Panc1 (cell line): ENCODE results near the gene LAMB4. TPM values are rescaled to one million over a fixed set of nuclear protein-coding genes. Genes with fewer than 3 reads are reported as not detected.

Source experiments
- ATAC-seq: fragments of 200-7000 bp; cut with Tn5 transposase; 2 replicates; pipeline ENCODE4 v1.9.1; 2020; ENCODE audit warnings: mild to moderate bottlenecking, moderate library complexity
- BruUV-seq: library from RNA; stranded (reverse); fragments of 400-500 nt; replicated peaks from 2 replicates; lab custom pipeline; 2021; lab: Mats Ljungman, UMichigan
- CTCF ChIA-PET: fragments of 300-600 bp; sonication (Branson Sonifier 250); formaldehyde crosslinking; loops from one replicate; lab custom pipeline; 2022; ENCODE audit warnings: antibody characterized with exemption; lab: Charles Lee
- POLR2A ChIA-PET: fragments of 300-600 bp; sonication (Branson Sonifier 250); formaldehyde crosslinking; loops from one replicate; lab custom pipeline; 2022; ENCODE audit warnings: antibody characterized with exemption; lab: Charles Lee
- DNase-seq: peaks from one replicate; pipeline ENCODE4 v3.0.0-alpha.2; 2010; ENCODE audit warnings: low read depth, low spot score
- H3K27ac ChIP-seq: 2 replicates; pipeline ENCODE4 v1.5.1; 2011; ENCODE audit warnings: mild to moderate bottlenecking, low read length, inconsistent platforms
- H3K27me3 ChIP-seq: fragments of 200-500 bp; sonication (Bioruptor generic); 2 replicates; pipeline ENCODE4 v1.6.0; 2014; ENCODE audit warnings: low read length, inconsistent platforms; ENCODE audit not compliant: control insufficient read depth, insufficient read depth
- H3K36me3 ChIP-seq: fragments of 200-500 bp; sonication (Bioruptor generic); 2 replicates; pipeline ENCODE4 v1.5.1; 2014; ENCODE audit warnings: inconsistent platforms, mild to moderate bottlenecking, low read length, moderate library complexity; ENCODE audit not compliant: control insufficient read depth, insufficient read depth
- H3K4me1 ChIP-seq: 2 replicates; pipeline ENCODE4 v1.5.1; 2011; ENCODE audit warnings: inconsistent platforms, mild to moderate bottlenecking, low read length, moderate library complexity; ENCODE audit not compliant: control insufficient read depth, insufficient read depth
- H3K4me3 ChIP-seq, 2 experiments: 2 replicates each; pipeline ENCODE4 v1.5.1; 2011 to 2012; ENCODE audit warnings: low read depth in 2 of 2, low read length in 2 of 2, mild to moderate bottlenecking in 2 of 2, inconsistent platforms in 1 of 2, moderate library complexity in 1 of 2
- H3K9me3 ChIP-seq: fragments of 200-500 bp; sonication (Bioruptor generic); 2 replicates; pipeline ENCODE4 v1.5.1; 2014; ENCODE audit warnings: low read depth, mild to moderate bottlenecking, inconsistent platforms, low read length, moderate library complexity; ENCODE audit not compliant: control insufficient read depth, insufficient read depth
- POLR2AphosphoS5 ChIP-seq: IDR thresholded peaks from 2 replicates; pipeline ENCODE4 v1.6.1; 2012; ENCODE audit warnings: mild to moderate bottlenecking, low read depth, low read length, moderate library complexity
- REST ChIP-seq, 2 experiments: IDR thresholded peaks; 2 replicates each; pipeline ENCODE4 v1.6.1; 2011 to 2012; ENCODE audit warnings: low read depth in 2 of 2, control low read depth in 1 of 2, low read length in 1 of 2, mild to moderate bottlenecking in 1 of 2, moderate library complexity in 1 of 2; ENCODE audit not compliant: insufficient read depth in 1 of 2
- SIN3A ChIP-seq: IDR thresholded peaks from 2 replicates; pipeline ENCODE4 v1.6.1; 2012; ENCODE audit warnings: low read depth, mild to moderate bottlenecking, low read length, moderate library complexity, borderline replicate concordance; ENCODE audit not compliant: insufficient read depth
- TCF7L2 ChIP-seq: IDR thresholded peaks from 2 replicates; pipeline ENCODE4 v1.6.1; 2011; ENCODE audit warnings: mild to moderate bottlenecking, low read depth, low read length, inconsistent platforms
- in situ Hi-C: cut with HindIII; loops from 2 replicates; pipeline ENCODE4 v1.10.0; 2016; ENCODE audit warnings: low sequenced_read_pairs, low pct_unique_long_range_greater_than_20kb
- intact Hi-C: fragments of 100-400 bp; cut with micrococcal nuclease; formaldehyde crosslinking; loops from one replicate; pipeline ENCODE4 v1.10.0; 2022; ENCODE audit not compliant: unreplicated experiment
- total RNA-seq: library from RNA; stranded (reverse); gene quantifications from one replicate; pipeline ENCODE4 v1.2.1, GENCODE V29; 2021; ENCODE audit not compliant: unreplicated experiment
- TF ChIP-seq, protein P1 (sequence below): fragments of 450-650 bp; IDR thresholded peaks from 2 replicates; pipeline ENCODE4 v1.5.1; 2017; ENCODE audit warnings: mild to moderate bottlenecking

The LAMB4 gene
- total RNA-seq, 1 experiment from 2014 or later = not detected

DNA sequence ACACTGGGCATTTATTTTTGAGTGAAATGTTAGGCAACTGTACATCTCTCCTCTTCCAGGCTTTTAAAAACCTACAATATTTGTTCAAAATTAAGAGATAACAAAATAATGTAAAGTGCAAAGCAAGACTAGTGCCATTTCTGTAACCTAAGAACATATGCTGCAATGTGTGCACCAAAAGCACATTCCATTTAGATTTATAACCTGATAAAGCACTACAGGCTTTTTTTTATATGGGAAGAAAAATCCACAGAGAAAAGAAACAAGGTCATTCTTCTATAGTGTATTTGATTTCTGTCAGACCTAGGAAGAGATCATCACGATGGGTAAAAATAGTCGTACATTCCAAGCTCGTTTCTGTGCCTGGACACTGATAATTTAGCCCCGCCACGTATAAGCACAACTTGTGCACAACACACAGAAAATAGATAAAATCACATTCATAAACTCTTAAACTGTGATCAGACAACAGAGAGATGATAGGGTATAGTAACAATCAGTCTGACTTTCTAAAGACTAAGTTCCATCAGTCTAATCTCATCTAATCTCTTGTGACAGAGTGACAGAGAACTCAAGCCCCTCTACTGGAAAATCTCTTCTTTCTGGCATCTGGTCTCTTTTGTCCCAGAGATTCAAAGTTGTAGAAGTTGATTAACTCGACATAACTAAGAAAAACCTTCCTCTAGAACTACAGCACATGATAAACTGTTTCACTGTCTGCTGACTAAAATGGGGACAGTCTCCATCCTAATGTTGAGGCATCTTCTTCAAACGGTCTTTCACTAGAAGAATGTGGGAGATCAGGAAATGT lies 133.9 kb downstream of the LAMB4 start:
- in situ Hi-C loops (no loop called here), intact Hi-C loops (loop anchor here (5.0 kb wide), 1 partner anchor 151 kb away; no protein-coding TSS in a partner anchor)
- H3K27me3 ChIP-seq = no peaks in the 10 kb centered on the region
- H3K4me1 ChIP-seq = peaks cover 75% of the 10 kb centered on the region
- ChIA-PET POLR2A (no interaction called here), CTCF (interaction anchor here (0.9 kb wide), 1 partner anchor 149 kb away, joined by 11 read pairs; no protein-coding TSS in a partner anchor)
- H3K36me3 ChIP-seq = peaks cover 28% of the 10 kb centered on the region; the same call in 1 of the 2 replicates
- no TSS peak for BruUV-seq
- no peaks in the 10 kb centered on the region for H3K9me3 ChIP-seq
- peak overlapping the region; percentile 90 for H3K27ac ChIP-seq
- no peak overlapping the region for H3K4me3 ChIP-seq
- ATAC-seq (peak; percentile 46), DNase-seq (no peak)
- TF ChIP-seq, protein P1, sequence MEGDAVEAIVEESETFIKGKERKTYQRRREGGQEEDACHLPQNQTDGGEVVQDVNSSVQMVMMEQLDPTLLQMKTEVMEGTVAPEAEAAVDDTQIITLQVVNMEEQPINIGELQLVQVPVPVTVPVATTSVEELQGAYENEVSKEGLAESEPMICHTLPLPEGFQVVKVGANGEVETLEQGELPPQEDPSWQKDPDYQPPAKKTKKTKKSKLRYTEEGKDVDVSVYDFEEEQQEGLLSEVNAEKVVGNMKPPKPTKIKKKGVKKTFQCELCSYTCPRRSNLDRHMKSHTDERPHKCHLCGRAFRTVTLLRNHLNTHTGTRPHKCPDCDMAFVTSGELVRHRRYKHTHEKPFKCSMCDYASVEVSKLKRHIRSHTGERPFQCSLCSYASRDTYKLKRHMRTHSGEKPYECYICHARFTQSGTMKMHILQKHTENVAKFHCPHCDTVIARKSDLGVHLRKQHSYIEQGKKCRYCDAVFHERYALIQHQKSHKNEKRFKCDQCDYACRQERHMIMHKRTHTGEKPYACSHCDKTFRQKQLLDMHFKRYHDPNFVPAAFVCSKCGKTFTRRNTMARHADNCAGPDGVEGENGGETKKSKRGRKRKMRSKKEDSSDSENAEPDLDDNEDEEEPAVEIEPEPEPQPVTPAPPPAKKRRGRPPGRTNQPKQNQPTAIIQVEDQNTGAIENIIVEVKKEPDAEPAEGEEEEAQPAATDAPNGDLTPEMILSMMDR = no peak
- TF ChIP-seq TCF7L2 = peak; percentile 22; the same call in 1 of the 2 replicates
- no peak; the same call in 1 of the 2 replicates for TF ChIP-seq POLR2AphosphoS5
- no peak for TF ChIP-seq SIN3A
- no peak for TF ChIP-seq REST (IDR thresholded peaks at IDR 0.05; ENCODE audit: insufficient read depth in 1 of 2, low read depth in 2 of 2, low read length in 1 of 2)

GRCh38 chr7:107995184-107996071 lies 134.7 kb downstream of the LAMB4 start:
- in situ Hi-C loops = no loop called here

More at GRCh38 chr7:107995184-107996071, 134.7 kb downstream of the LAMB4 start:
- BruUV-seq = no TSS peak
- Histone ChIP-seq H3K4me1 (peaks cover 67% of the 10 kb centered on the region), H3K27me3 (no peaks in the 10 kb centered on the region), H3K27ac (peak overlapping the region; percentile 90), H3K36me3 (peaks cover 23% of the 10 kb centered on the region; the same call in 1 of the 2 replicates), H3K4me3 (no peak overlapping the region), H3K9me3 (no peaks in the 10 kb centered on the region)
- DNase-seq = no peak
- intact Hi-C loops = loop anchor here (5.0 kb wide), 1 partner anchor 152 kb away; no protein-coding TSS in a partner anchor
- POLR2A ChIA-PET = no interaction called here
- ATAC-seq = peak; percentile 86
- TF ChIP-seq, protein P1 = no peak
- TF ChIP-seq TCF7L2 = peak; percentile 36; the same call in 1 of the 2 replicates
- no peak; the same call in 1 of the 2 replicates for TF ChIP-seq POLR2AphosphoS5
- TF ChIP-seq REST (IDR thresholded peaks at IDR 0.05; ENCODE audit: insufficient read depth in 1 of 2, low read depth in 2 of 2, low read length in 1 of 2) = no peak
- TF ChIP-seq SIN3A = no peak
- CTCF ChIA-PET = interaction anchor here (0.7 to 0.9 kb wide), 2 partner anchors 22 to 150 kb away, joined by 10 to 11 read pairs; no protein-coding TSS in a partner anchor
